Epidermal melanocyte (primary cell): Measurements from ENCODE around the gene TIMP3.

Experiments
- DNase-seq: peaks from one replicate; pipeline ENCODE4 v3.0.0; 2011; ENCODE audit warnings: low spot score; ENCODE audit not compliant: insufficient read length

The TIMP3 gene

DNA sequence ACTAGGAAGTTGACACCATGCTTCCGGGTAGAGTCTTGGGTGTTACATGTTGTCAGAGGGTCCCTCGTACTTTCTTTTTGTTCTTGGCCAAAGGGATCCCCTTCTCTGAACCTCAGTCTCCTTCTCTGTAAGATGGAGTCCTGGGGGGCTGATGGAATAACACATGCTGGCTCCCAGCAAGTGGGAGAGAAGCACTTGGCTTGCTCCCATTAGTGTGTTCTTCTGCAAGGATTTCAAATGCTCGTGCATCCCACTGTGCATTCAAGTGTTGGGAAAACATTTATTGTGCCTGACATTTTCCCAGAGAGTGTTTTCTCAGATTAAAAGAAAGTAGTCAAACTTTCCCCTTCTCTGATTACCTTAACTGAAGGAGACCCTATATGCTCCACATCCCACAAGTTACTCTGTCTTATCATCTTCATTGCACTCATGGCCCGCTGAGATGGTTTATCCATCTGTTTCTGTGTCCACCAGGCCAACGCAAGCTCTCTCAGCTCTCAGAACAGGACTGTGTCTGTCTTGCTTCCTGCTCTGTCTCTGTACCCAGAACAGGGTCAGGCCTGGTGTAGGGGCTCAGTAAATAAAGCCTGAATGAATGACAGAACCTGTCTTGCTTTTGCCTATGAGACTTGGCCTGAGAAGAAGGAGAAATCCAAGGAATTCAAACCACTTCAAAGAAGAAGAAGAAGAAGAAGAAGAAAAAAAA lies 16.0 kb upstream of the TIMP3 start:
- DNase-seq = no peak

DNA sequence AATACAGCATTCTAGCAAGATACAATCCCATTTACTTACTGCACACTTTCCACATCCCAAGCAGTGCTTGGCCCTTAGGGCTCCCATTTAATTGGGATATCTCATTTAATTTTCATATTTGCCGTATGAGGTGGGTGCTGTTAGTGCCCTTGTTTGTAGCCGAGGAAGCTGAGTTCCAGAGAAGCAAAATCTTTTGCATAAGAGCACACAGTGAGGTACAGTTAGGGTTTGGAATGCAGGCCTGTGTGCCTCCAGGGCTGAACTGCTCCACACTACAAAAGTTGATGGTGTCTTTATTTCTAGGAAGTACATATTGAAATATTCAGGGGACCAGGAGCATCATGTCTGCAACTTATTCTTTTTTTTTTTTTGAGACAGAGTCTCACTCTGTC lies 15.5 kb upstream of the TIMP3 start:
- no peak for DNase-seq

DNA sequence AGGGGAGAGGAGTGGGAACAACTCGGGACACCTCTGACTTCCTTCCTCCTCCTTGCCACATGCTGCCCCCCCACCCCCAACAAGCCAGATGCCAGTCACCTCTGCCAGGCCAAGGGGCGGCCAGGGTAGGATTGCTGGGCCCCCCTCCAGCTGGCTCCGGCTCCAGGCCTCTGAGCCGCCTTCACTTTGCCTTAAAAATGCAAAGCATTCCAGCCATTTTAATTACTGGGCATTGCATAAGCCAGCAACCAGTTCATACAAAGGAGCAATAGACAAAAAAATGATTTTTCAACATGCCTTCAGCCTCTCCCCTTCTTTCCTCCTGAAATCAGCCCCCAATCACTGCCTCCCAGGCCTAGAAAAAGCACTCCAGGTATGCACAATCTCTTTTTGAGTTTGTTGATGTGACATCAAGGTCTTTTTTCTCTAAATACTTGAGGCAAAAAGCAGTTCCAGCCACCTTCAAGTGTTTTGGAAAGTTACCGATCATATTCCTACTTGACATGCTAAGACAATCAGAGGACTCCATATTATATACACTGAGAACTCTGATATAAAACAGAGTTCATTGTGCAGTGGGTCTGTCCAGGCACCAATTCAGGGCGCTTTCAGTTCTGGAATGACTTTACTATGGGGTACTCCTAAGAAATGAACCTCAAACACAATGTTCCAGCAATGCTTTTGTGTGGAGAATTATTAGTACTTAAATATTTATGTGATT lies 12.4 kb upstream of the TIMP3 start:
- no peak for DNase-seq

DNA sequence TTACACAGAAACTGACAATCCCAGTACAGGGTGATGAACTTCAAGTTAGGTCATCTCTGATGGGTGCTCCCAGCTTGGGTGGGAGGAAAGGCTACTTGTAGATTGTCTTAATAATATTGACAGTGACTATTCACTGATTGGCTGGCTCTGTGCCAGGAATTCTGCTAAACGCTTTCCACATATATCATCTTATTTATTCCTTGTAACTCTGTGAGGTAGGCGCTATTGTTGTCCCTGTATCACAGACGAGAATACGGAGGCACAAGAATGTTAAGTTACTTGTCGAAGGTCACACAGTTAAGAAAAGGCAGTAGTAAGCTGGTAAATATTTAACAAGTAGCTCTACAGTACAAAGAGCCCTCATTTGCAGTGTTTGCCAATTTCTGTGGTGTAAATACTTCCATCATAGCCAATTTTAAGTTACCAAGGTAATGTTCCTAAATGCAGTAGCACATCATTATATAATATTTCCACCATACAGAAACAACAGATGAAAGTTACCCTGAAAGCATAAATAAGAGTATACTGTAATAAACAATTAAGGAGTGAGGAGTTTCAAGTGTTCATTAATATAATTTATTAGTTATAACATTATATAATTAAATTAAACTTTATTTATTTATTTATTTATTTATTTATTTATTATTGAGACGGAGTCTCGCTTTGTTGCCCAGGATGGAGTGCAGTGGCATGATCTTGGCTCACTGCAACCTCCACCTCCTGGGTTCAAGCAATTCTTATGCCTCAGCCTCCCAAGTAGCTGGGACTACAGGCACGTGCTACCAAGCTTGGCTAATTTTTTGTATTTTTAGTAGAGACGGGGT lies 11.5 kb upstream of the TIMP3 start:
- no peak for DNase-seq

DNA sequence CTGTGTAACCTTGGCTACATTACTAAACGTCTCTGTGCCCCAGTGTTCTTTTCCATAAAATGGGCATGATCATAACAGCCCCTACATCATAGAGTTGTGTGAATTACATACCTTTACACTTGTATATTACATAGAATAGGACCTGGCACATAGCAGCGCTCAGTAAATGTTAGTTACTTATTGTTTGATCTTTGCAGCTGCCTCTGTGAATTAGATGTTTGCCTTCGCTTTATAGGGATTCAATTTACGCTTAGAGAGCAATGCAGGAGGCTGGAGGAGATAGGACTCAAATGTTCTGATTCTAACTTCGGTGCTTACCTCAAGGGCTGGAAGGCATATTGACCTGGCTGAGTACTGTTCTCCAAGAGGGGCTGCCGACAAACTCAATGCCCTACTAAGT lies 10.4 kb upstream of the TIMP3 start:
- no peak for DNase-seq

DNA sequence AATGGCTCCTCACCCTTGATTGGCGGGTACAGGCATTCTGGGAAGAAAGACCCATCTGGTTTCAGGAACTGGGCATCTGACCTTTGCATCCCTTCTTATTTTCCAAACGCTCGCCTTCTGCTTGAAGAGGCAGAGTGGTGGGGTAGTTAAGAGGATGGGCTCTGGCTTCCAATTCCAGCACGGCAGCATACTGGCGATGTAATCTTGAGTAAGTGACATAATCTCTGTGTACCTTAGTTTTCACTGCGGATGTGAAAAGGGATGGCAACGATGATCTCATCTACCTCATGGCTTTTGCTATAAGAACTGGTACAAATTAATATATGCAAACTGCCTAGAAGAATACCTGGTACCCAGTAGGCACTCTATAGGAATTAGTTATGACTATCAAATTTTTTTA lies 10.0 kb upstream of the TIMP3 start:
- no peak for DNase-seq

DNA sequence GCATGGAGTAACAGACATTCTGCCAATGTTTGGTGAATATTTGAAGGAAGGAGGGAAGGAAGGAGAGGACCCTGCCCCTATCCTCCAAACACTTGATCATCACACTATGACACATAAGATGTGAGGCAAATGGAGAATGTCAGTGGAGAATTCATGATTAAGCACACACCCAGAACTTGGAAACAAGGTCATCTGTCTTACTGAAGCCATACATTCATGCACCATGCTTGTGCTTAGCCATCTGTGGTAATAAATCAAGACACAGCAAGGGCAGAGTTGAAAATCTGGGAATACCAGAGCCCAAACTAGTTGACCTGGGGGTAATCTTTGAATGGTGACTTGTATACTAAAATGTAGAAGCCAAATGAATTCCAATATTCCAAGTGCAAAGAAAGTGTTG lies 7.9 kb upstream of the TIMP3 start:
- DNase-seq = no peak

DNA sequence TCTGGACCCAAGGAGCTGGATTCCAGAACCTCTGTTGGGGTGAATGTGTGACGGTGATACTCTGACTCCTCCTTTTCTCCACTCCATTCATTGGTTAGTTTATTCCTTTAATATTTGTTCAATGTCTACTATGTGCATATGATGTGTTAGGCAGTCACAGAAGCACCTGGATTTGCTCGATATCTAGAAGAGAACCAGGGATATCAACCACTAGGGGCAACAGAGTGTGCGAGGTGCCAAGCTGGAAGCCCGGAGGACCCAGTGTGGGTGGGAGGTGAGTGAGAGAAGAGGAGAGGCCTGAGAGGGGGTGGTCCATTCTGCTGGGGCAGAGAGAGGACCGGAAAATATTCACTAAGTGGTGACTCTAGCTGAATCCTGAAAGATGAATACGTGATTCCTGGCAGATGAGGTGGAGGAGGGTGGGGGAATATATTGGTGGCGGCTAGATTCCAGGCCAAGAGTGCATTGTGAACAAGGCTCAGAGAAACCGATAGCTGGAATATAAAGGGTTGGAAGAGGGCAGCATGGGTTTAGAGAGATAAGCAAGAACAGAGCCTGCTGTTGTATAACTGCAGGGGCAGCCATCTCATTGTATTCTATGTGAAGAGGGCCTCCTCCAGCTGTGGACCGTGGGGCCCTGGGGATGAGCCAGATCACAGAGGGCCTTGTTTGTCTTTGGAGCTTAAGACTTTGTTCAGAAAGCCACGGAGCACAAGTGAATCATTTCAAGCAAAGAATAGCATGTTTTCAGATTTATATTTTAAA lies 6.9 kb upstream of the TIMP3 start:
- no peak for DNase-seq

DNA sequence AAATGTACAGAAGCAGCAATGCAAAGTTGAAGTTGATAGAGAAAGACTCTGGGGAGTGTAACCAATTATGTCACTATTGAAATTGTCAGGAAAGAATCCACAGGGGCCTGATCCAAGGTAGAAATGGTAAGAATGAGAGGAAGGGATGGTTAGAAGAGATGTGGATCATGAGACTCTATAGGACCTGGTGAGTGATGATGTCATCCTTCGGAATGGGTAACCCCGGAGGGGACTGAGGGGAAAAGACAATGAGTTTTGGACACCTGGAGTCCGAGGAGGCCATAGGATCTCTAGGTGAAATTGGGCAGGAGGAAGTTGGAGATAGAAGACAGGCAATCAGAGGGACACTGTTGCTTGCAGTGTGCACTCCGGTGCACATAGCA lies 6.3 kb upstream of the TIMP3 start:
- no peak for DNase-seq

DNA sequence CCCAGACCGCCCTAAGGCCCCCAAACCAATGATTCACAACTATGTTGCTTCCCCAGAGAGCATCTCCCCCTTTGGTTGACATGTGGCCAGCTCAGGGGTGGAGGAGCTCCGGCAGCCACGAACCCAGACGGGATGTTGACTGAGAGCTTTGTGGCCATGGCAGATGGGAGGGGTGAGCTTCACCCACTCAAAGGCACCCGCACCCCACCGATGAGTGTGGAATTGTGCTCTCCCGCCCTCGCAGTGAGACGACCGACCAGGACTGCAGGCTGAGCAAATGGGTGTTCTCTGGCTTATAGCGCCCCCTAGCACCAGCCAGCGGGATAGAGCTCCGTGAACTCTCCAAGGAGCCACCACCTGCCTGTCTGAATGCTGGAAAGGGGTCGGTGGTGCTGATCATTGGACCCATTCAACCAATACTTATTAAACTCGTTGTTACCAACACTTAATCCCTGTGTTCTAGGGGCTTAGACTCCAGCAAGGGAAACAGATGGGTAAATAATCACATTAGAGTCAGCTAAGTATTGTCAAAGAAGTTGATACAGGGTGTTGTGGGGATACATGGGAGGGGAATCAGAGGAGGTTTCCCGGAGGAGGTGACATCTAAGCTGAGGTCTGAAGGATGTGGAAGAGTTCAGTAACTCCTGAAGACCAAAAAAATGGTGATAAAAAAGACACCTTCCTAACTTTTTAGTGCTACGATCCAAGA lies 4.5 kb upstream of the TIMP3 start:
- peak; percentile 83 for DNase-seq

DNA sequence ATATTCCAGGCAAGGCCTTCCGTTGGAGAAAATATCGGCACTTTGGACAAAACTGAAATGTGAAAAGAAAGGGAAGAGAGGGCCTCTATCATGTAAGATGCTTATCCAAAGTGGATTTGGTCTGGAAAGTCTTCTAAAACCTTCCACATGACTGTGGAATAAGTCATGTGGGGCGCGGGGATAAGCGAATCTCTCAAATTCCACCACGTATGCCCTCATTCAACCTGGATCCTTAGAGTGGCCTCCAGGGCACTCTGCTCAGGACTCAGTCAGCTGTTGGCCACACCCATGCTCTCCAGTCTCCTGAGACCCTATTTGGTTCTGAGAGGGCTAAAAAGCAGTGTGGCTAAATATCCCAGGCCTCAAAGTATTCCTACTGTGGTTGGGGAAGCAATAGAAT lies 2.0 kb upstream of the TIMP3 start:
- no peak for DNase-seq

DNA sequence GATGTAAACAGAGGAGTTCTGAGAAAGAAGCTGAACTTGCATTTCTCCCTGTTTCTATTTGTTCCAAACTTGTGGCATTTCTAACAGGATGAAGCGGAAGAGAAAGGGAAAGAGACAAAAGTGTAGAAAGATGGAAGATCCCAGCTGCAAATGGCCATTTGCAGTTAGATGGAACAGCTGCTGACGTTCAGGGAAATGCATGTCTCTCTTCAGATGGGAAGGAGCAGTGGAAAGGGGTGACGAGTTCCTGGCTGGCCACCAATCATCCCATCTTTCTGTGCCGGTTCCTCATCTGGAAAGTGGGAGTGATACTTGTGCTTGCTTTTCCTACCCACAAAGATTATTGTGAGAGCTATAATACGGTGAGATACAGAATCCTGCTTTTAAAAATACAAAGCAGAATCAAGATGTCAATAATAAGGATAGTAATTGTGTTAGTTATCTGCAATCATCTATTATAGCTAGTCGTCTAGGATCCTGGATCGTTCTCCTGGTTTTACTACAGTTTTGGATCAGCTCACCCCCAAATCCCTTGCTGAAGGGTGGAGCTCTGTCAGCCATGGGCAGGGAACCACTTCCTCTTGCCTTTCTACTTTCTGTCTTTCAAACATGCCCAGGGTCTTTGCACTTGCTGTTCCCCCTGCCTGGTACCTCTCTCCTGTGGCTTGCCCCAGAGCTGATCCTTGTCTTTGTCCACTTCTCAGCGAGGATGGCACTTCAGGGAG lies 1.2 kb upstream of the TIMP3 start:
- DNase-seq = no peak

DNA sequence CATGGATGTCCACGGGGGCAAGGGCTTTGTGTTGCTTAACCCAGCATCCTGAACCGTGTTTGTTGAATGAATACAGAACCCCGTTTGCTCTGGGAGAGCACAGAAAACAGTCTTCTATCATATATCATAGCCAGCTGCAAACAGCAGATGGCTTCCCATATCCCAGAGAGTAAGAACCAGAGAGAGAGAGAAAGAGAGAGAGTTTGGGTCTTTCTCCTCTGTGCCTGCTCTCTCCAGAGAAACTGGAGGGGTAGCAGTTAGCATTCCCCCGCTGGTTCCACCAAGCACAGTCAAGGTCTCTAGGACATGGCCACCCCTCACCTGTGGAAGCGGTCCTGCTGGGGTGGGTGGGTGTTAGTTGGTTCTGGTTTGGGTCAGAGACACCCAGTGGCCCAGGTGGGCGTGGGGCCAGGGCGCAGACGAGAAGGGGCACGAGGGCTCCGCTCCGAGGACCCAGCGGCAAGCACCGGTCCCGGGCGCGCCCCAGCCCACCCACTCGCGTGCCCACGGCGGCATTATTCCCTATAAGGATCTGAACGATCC lies 440 bp upstream of the TIMP3 start:
- no peak for DNase-seq

DNA sequence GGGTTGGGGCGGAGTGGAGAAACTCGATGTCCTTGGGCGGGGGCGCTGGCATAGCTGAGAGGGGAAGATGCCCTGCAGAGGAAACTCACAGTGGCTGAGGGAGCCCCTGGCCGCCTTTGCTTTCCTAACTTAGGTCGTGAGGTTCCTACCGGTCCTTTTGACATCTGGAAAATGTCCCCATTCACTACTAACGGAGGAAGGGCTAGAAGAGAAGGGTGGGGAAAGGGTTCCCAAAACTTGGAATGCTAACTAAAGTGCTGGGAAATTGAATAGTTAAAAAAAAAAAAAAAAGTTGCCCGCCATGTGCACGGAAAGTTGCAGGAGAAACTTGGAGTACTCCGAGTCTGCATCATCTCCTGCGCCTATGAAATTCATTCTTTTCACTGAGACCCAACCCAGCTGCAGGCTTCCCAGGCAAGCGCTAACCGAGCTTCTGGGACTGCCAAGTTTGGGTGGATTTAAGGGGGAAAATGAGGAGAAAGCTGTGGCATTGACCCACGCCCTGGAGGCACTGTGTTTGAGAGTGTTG lies 796 bp downstream of the TIMP3 start:
- DNase-seq = no peak

DNA sequence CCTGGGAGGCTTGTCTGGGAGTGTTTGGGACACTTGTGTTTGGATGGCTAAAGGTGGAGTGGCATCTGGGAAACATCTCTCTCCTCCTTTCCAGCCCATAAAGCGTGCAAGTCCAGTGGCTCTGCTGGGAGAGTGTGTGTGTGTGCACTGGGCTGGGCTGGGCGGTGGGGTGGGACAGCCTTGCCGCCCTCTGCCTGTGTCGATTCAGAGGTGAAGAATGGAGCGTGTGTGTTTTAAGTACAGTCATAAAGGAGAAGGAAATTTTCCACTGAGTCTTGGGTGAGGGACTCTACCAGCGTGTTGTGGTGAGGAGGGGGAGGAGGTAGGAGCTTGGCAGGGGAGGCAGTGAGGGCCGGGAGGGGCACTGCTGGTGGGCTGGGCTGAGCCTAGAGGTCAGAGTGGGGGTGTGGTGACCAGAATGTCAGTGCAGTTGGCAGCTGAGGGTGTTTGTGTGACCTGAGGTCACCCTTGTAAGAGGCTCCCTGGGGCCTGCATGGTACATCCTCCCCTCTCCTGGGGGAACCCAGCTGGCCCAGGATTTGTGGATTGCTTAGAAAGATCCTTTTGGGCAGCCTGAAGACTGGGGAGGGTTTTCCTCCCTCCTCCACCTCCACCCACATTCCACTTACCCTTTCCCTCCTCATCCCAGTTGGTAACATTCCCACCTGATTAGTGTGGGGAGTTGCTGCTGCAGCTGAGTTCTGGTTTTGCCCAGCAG lies 1.7 kb downstream of the TIMP3 start:
- no peak for DNase-seq

DNA sequence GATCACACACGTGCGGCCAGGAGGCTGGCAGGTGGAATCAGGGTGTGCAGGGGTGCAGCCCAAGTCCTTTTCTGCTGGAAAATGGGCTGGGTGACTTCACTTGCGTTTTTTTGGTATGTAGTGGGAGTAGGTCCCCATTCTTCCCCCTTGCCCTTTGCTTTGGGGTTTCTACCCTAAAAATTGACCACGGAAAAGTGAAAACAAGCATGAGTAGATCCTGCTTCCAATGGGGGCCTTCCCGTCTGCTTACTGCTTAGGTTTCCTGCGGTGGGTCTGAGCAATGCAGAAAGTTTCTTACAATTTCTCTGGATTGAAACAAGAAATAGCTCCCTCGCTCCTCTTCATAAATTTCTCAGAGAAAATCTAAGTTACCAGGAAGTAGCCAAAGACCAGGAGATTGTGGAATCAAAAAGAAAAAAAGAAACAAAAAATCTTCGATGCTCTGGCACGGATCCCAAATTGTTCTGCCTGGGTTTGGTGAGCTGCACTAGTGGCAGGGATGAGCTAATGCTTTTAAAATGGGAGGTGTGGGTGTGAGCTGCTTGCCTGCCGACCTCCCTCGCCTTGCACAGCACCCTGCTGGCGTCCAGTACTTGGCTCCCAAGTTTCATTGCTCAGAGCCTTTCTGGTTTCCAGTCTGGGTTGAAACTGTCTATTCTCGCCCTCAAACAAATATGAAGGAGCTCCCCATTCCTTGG lies 2.4 kb downstream of the TIMP3 start:
- no peak for DNase-seq

DNA sequence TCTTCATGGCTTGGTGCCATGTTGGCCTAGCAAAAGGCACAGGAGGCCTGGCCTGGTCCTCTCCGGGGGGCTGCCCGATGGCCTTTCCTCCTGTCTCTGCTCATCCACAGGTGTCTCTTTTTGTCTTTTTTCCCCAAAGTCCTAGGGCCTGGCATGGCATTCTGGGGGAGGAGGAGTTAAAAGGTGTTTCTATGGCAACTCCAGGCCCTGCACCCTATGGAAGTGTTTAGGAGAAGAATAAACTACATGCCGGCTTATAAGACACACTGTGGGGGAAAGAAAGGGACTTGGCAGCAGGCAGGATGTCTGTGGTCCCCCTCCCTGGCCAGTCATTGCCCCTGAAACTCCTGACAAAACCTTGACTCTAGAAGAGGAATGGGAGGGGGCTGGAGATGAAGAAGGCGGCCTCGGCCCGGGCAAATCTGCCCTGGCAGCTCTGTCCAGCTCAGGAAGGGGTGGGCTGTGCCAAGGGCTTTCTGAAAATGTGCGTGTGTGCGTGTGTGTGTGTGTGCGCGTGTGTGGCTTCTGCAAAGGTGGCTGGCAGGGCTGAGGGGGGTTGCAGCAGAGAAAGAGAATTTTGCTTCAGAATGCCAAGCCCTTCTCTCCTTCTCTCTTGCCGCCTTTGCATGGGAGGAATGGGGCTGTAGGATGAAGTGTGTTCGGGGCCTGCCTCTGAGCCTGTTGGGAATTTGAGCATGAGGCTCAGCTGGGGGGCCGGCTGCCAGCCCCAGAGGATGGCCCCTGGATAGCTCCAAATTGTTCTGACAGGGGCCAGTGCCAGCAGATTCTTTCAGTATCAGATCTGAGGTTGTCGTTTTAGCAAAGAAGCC lies 3.2 kb downstream of the TIMP3 start:
- DNase-seq = no peak
